CD4-positive, alpha-beta T cell (primary cell): ENCODE data around the gene COPG2. TPM values are rescaled to one million over a fixed set of nuclear protein-coding genes. Genes with fewer than 3 reads are reported as not detected.

Experiments used
- ATAC-seq: fragments of 200-7000 bp; cut with Tn5 transposase; one replicate; pipeline ENCODE4 v1.10.0; 2022; ENCODE audit warnings: mild to moderate bottlenecking; ENCODE audit not compliant: poor library complexity
- CTCF ChIA-PET: fragments of 350-600 bp; sonication (Branson Sonifier 250); formaldehyde crosslinking; loops from one replicate; lab custom pipeline; 2021; ENCODE audit warnings: antibody characterized with exemption, inconsistent platforms; lab: Charles Lee
- POLR2A ChIA-PET: fragments of 350-600 bp; sonication (Branson Sonifier 250); formaldehyde crosslinking; loops from one replicate; lab custom pipeline; 2021; ENCODE audit warnings: antibody characterized with exemption, inconsistent platforms; lab: Charles Lee
- DNase-seq, 14 experiments: peaks; one replicate each; pipeline ENCODE4 v3.0.0-alpha.2; 2013 to 2020; ENCODE audit warnings: mixed read lengths in 2 of 14
- H3K27ac ChIP-seq, 2 donors: one replicate each; pipeline versions ENCODE4 v1.5.1 to v1.7.0; 2013; ENCODE audit warnings: low read length in 2 of 2, low read depth in 1 of 2, mild to moderate bottlenecking in 1 of 2
- H3K27me3 ChIP-seq, 2 experiments: 1 replicate in 1 of 2; 2 replicates in 1 of 2; pipeline versions ENCODE4 v1.6.1 to v1.7.0; 2013; ENCODE audit warnings: low read length in 2 of 2, control low read depth in 1 of 2, mild to moderate bottlenecking in 1 of 2, moderate library complexity in 1 of 2; ENCODE audit not compliant: insufficient read depth in 2 of 2, control insufficient read depth in 1 of 2
- H3K36me3 ChIP-seq: one replicate; pipeline ENCODE4 v1.6.1; 2013; ENCODE audit warnings: low read length, control low read depth; ENCODE audit not compliant: insufficient read depth
- H3K4me1 ChIP-seq: one replicate; pipeline ENCODE4 v1.6.1; 2013; ENCODE audit warnings: low read length, control low read depth; ENCODE audit not compliant: insufficient read depth
- H3K4me3 ChIP-seq: one replicate; pipeline ENCODE4 v1.5.1; 2013; ENCODE audit warnings: mild to moderate bottlenecking, low read length, moderate library complexity
- H3K9me3 ChIP-seq, 2 experiments: 1 replicate in 1 of 2; 2 replicates in 1 of 2; pipeline versions ENCODE4 v1.6.1 to v1.7.0; 2013; ENCODE audit warnings: low read length in 2 of 2, mild to moderate bottlenecking in 2 of 2, control low read depth in 1 of 2, moderate library complexity in 1 of 2; ENCODE audit not compliant: control insufficient read depth in 1 of 2, insufficient read depth in 1 of 2
- H3K27ac Mint-ChIP-seq: one replicate; pipeline ENCODE4 v1.8.0; 2020; ENCODE audit warnings: mixed read lengths
- H3K27me3 Mint-ChIP-seq: one replicate; pipeline ENCODE4 v1.8.0; 2021; ENCODE audit warnings: mixed read lengths
- H3K36me3 Mint-ChIP-seq: one replicate; pipeline ENCODE4 v1.8.0; 2021; ENCODE audit warnings: low read depth, mixed read lengths
- H3K4me1 Mint-ChIP-seq: one replicate; pipeline ENCODE4 v1.8.0; 2021; ENCODE audit warnings: low read depth, mixed read lengths
- H3K4me3 Mint-ChIP-seq: one replicate; pipeline ENCODE4 v1.8.0; 2020; ENCODE audit warnings: mild to moderate bottlenecking, mixed read lengths
- H3K9me3 Mint-ChIP-seq: one replicate; pipeline ENCODE4 v1.8.0; 2020; ENCODE audit warnings: mixed read lengths
- intact Hi-C, 2 experiments: fragments of 100-400 bp; cut with DNase I in 1 of 2; cut with micrococcal nuclease in 1 of 2; formaldehyde crosslinking; loops; one replicate each; pipeline versions ENCODE4 v1.15.1 to v1.9.0; 2023 to 2025; cut with DNase I, micrococcal nuclease
- total RNA-seq, 174 experiments: library from RNA in 2 of 174; stranded (reverse) in 2 of 174; gene quantifications; one replicate each; pipeline ENCODE4 v1.2.3 and lab custom pipeline; 2021 to 2026
- TF ChIP-seq, protein P1 (sequence below): fragments of 200-600 bp; IDR thresholded peaks from one replicate; pipeline ENCODE4 v1.8.0; 2022; ENCODE audit warnings: antibody characterized with exemption, mild to moderate bottlenecking

COPG2 gene
- total RNA-seq, 2 experiments from 2014 or later, result 4.1 to 4.3 TPM

DNA sequence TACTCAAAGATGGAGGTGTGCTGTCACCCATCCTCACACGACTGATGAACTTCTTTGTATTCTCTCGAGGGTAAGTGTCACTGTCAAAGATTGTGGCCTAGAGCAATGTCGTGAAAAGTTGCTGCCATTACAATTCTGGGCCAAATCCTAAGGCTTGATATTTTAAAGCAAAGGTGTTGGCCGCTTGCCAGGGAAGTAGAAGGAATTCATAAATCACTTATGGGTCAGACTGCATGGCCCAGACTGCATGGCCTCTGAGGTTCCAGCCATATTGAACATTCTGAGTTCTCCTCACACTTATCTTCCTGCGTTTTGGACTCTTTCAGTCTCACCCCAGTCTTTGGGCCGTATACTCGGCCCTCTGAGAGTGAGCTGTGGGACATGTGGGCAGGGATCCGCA lies 168.1 kb downstream of the COPG2 start:
- TF ChIP-seq, protein P1, sequence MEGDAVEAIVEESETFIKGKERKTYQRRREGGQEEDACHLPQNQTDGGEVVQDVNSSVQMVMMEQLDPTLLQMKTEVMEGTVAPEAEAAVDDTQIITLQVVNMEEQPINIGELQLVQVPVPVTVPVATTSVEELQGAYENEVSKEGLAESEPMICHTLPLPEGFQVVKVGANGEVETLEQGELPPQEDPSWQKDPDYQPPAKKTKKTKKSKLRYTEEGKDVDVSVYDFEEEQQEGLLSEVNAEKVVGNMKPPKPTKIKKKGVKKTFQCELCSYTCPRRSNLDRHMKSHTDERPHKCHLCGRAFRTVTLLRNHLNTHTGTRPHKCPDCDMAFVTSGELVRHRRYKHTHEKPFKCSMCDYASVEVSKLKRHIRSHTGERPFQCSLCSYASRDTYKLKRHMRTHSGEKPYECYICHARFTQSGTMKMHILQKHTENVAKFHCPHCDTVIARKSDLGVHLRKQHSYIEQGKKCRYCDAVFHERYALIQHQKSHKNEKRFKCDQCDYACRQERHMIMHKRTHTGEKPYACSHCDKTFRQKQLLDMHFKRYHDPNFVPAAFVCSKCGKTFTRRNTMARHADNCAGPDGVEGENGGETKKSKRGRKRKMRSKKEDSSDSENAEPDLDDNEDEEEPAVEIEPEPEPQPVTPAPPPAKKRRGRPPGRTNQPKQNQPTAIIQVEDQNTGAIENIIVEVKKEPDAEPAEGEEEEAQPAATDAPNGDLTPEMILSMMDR, result no peak
- H3K4me3 ChIP-seq, result no peak overlapping the region
- ATAC-seq, result no peak
- no peaks in the 10 kb centered on the region for H3K9me3 ChIP-seq
- H3K27ac Mint-ChIP-seq, result no peak overlapping the region
- peaks cover 6% of the 10 kb centered on the region for H3K36me3 ChIP-seq
- intact Hi-C loops, result no loop called here
- H3K4me3 Mint-ChIP-seq, result no peak overlapping the region
- H3K4me1 Mint-ChIP-seq, result no peaks in the 10 kb centered on the region
- no peaks in the 10 kb centered on the region for H3K4me1 ChIP-seq
- DNase-seq, result no peak
- peaks cover 33% of the 10 kb centered on the region for H3K36me3 Mint-ChIP-seq
- CTCF ChIA-PET, result no interaction called here
- no peaks in the 10 kb centered on the region for H3K27me3 ChIP-seq
- POLR2A ChIA-PET, result no interaction called here
- H3K9me3 Mint-ChIP-seq, result no peaks in the 10 kb centered on the region
- H3K27ac ChIP-seq, result no peak overlapping the region
- peaks cover under 1% of the 10 kb centered on the region for H3K27me3 Mint-ChIP-seq

GRCh38 chr7:130494431-130494858 lies 174.1 kb downstream of the COPG2 start:
- Histone ChIP-seq H3K9me3 (peaks cover 0 to 24% of the 10 kb centered on the region in 2 experiments), H3K4me1 (peaks cover 27% of the 10 kb centered on the region), H3K4me3 (no peak overlapping the region), H3K27ac (no peak overlapping the region), H3K36me3 (no peaks in the 10 kb centered on the region), H3K27me3 (peaks cover 25 to 26% of the 10 kb centered on the region in 2 experiments)
- peaks cover 20% of the 10 kb centered on the region for H3K4me1 Mint-ChIP-seq
- ChIA-PET CTCF (no interaction called here), POLR2A (no interaction called here)
- H3K27ac Mint-ChIP-seq, result no peak overlapping the region
- H3K27me3 Mint-ChIP-seq, result peaks cover 47% of the 10 kb centered on the region
- ATAC-seq, result no peak
- H3K4me3 Mint-ChIP-seq, result no peak overlapping the region
- TF ChIP-seq, protein P1, result no peak
- intact Hi-C loops, result loop anchor here in 1 of 2 experiments (5.0 kb wide), 1 partner anchor 422 kb away; the partner anchor contains the start of gene KLHDC10
- H3K36me3 Mint-ChIP-seq, result peaks cover 8% of the 10 kb centered on the region
- DNase-seq, result no peak
- no peaks in the 10 kb centered on the region for H3K9me3 Mint-ChIP-seq

DNA sequence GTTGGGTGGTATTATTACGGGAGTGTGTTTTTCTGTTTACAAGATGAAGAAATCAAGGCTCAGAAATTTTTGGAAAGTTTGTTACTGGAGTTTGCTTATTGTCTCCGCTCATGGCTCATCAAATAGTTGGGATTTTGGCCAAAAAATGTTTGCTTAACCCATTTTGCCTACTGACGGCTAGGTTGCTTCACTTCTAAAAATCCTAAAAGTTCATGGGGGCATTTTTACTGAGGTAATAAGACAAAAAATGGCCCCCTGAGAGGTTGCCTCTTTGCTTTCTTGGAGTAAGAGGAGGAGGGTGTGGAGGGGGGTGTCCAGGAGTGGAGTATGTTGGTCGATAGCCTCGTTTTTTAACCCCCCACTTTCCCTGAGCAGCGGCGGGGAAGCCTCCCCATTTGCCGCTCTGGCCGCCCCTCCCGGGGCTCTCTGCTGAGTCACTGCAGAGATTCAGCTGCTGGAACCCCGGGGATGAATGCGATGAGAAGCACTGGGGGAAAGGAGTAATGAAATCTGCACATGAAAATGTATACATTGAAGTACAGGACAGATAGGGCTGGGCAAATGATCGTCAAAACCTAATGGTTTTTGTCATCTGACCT lies 175.2 kb downstream of the COPG2 start:
- no peak overlapping the region for H3K4me3 ChIP-seq
- H3K27ac ChIP-seq, result no peak overlapping the region
- DNase-seq (no peak), ATAC-seq (no peak)
- no peaks in the 10 kb centered on the region for H3K36me3 ChIP-seq
- H3K9me3 Mint-ChIP-seq, result no peaks in the 10 kb centered on the region
- peaks cover 56% of the 10 kb centered on the region for H3K27me3 Mint-ChIP-seq
- peaks cover 7% of the 10 kb centered on the region for H3K36me3 Mint-ChIP-seq
- peak overlapping the region; percentile 69 for H3K4me3 Mint-ChIP-seq
- H3K9me3 ChIP-seq, result peaks cover 0 to 24% of the 10 kb centered on the region in 2 experiments
- ChIA-PET CTCF (no interaction called here), POLR2A (no interaction called here)
- intact Hi-C loops, result loop anchor here in 1 of 2 experiments (5.0 kb wide), 1 partner anchor 421 kb away; the partner anchor contains the start of gene KLHDC10
- H3K4me1 ChIP-seq, result peaks cover 27% of the 10 kb centered on the region
- H3K27ac Mint-ChIP-seq, result no peak overlapping the region
- peaks cover 20% of the 10 kb centered on the region for H3K4me1 Mint-ChIP-seq
- peaks cover 25 to 26% of the 10 kb centered on the region in 2 experiments for H3K27me3 ChIP-seq
- TF ChIP-seq, protein P1, result no peak
